Mucosa of stomach (tissue), 1 donor: ENCODE measurements around the gene SFXN2.

ENCODE experiments used
- H3K27me3 ChIP-seq: one replicate; pipeline ENCODE4 v1.7.0; 2013; ENCODE audit warnings: mild to moderate bottlenecking, low read length; ENCODE audit not compliant: control insufficient read depth, insufficient read depth
- H3K36me3 ChIP-seq: one replicate; pipeline ENCODE4 v1.7.0; 2013; ENCODE audit warnings: low read length; ENCODE audit not compliant: control insufficient read depth, insufficient read depth
- H3K4me1 ChIP-seq: one replicate; pipeline ENCODE4 v1.7.0; 2013; ENCODE audit warnings: mild to moderate bottlenecking, low read length; ENCODE audit not compliant: control insufficient read depth, insufficient read depth
- H3K4me3 ChIP-seq: one replicate; pipeline ENCODE4 v1.7.0; 2013; ENCODE audit warnings: low read length
- H3K9ac ChIP-seq: one replicate; pipeline ENCODE4 v1.7.0; 2013; ENCODE audit warnings: mild to moderate bottlenecking, low read length, moderate library complexity
- H3K9me3 ChIP-seq: one replicate; pipeline ENCODE4 v1.7.0; 2013; ENCODE audit warnings: mild to moderate bottlenecking, low read length, moderate library complexity; ENCODE audit not compliant: control insufficient read depth
- donor health status: Pancreatic carcinoma.

SFXN2 gene

GRCh38 chr10:102675011-102675665, 39.3 kb upstream of the SFXN2 start:
- Histone ChIP-seq H3K9ac (no peak overlapping the region), H3K9me3 (no peaks in the 10 kb centered on the region), H3K4me3 (no peak overlapping the region), H3K36me3 (no peaks in the 10 kb centered on the region), H3K4me1 (peaks cover 46% of the 10 kb centered on the region), H3K27me3 (no peaks in the 10 kb centered on the region)

GRCh38 chr10:102675666-102676533, 38.5 kb upstream of the SFXN2 start:
- peaks cover 44% of the 10 kb centered on the region for H3K4me1 ChIP-seq
- no peaks in the 10 kb centered on the region for H3K9me3 ChIP-seq
- H3K4me3 ChIP-seq, result no peak overlapping the region
- no peaks in the 10 kb centered on the region for H3K27me3 ChIP-seq
- no peaks in the 10 kb centered on the region for H3K36me3 ChIP-seq
- no peak overlapping the region for H3K9ac ChIP-seq

- no peaks in the 10 kb centered on the region for H3K36me3 ChIP-seq
- H3K4me3 ChIP-seq, result no peak overlapping the region
- H3K27me3 ChIP-seq, result no peaks in the 10 kb centered on the region
- no peaks in the 10 kb centered on the region for H3K9me3 ChIP-seq
- peaks cover 44% of the 10 kb centered on the region for H3K4me1 ChIP-seq
- no peak overlapping the region for H3K9ac ChIP-seq
Measured at GRCh38 chr10:102676534-102677315, 37.7 kb upstream of the SFXN2 start.

GRCh38 chr10:102677331-102678067, 36.9 kb upstream of the SFXN2 start:
- Histone ChIP-seq H3K36me3 (no peaks in the 10 kb centered on the region), H3K4me3 (no peak overlapping the region), H3K4me1 (peaks cover 44% of the 10 kb centered on the region), H3K27me3 (no peaks in the 10 kb centered on the region), H3K9me3 (no peaks in the 10 kb centered on the region), H3K9ac (peak overlapping the region; percentile 17)

GRCh38 chr10:102678068-102678400, 36.4 kb upstream of the SFXN2 start:
- H3K27me3 ChIP-seq, result no peaks in the 10 kb centered on the region
- no peak overlapping the region for H3K9ac ChIP-seq
- no peaks in the 10 kb centered on the region for H3K36me3 ChIP-seq
- H3K4me3 ChIP-seq, result no peak overlapping the region
- H3K9me3 ChIP-seq, result no peaks in the 10 kb centered on the region
- H3K4me1 ChIP-seq, result peaks cover 44% of the 10 kb centered on the region

GRCh38 chr10:102678842-102679289, 35.6 kb upstream of the SFXN2 start:
- no peak overlapping the region for H3K9ac ChIP-seq
- no peaks in the 10 kb centered on the region for H3K9me3 ChIP-seq
- H3K4me1 ChIP-seq, result peaks cover 37% of the 10 kb centered on the region
- H3K36me3 ChIP-seq, result no peaks in the 10 kb centered on the region
- H3K4me3 ChIP-seq, result no peak overlapping the region
- no peaks in the 10 kb centered on the region for H3K27me3 ChIP-seq

GRCh38 chr10:102679596-102679995, 34.8 kb upstream of the SFXN2 start:
- Histone ChIP-seq H3K36me3 (no peaks in the 10 kb centered on the region), H3K9me3 (no peaks in the 10 kb centered on the region), H3K4me3 (no peak overlapping the region), H3K27me3 (no peaks in the 10 kb centered on the region), H3K9ac (no peak overlapping the region), H3K4me1 (peaks cover 30% of the 10 kb centered on the region)

- Histone ChIP-seq H3K9ac (no peak overlapping the region), H3K4me1 (peaks cover 19% of the 10 kb centered on the region), H3K36me3 (no peaks in the 10 kb centered on the region), H3K9me3 (no peaks in the 10 kb centered on the region), H3K27me3 (no peaks in the 10 kb centered on the region), H3K4me3 (no peak overlapping the region)
Measured at GRCh38 chr10:102681696-102682095, 32.7 kb upstream of the SFXN2 start.

GRCh38 chr10:102682416-102682815, 32.0 kb upstream of the SFXN2 start:
- Histone ChIP-seq H3K27me3 (no peaks in the 10 kb centered on the region), H3K36me3 (no peaks in the 10 kb centered on the region), H3K9ac (no peak overlapping the region), H3K4me3 (no peak overlapping the region), H3K9me3 (no peaks in the 10 kb centered on the region), H3K4me1 (peaks cover 16% of the 10 kb centered on the region)

GRCh38 chr10:102682981-102683380, 31.5 kb upstream of the SFXN2 start:
- Histone ChIP-seq H3K36me3 (no peaks in the 10 kb centered on the region), H3K4me3 (no peak overlapping the region), H3K9me3 (no peaks in the 10 kb centered on the region), H3K9ac (no peak overlapping the region), H3K27me3 (no peaks in the 10 kb centered on the region), H3K4me1 (peaks cover 11% of the 10 kb centered on the region)

GRCh38 chr10:102683736-102684135, 30.7 kb upstream of the SFXN2 start:
- H3K27me3 ChIP-seq, result no peaks in the 10 kb centered on the region
- H3K9ac ChIP-seq, result no peak overlapping the region
- H3K9me3 ChIP-seq, result no peaks in the 10 kb centered on the region
- peaks cover 6% of the 10 kb centered on the region for H3K4me1 ChIP-seq
- no peaks in the 10 kb centered on the region for H3K36me3 ChIP-seq
- no peak overlapping the region for H3K4me3 ChIP-seq
